Endodermal cell (in vitro differentiated cells): ENCODE data around the gene TFPT. TPM values are rescaled to one million over a fixed set of nuclear protein-coding genes. Genes with fewer than 3 reads are reported as not detected.

Source experiments
- DNase-seq: peaks from one replicate; pipeline ENCODE4 v3.0.0-alpha.2; 2017
- H3K27ac ChIP-seq: 2 replicates; pipeline ENCODE4 v1.5.1; 2013; ENCODE audit warnings: mild to moderate bottlenecking, low read depth, low read length, moderate library complexity
- H3K27me3 ChIP-seq: 2 replicates; pipeline ENCODE4 v1.6.1; 2013; ENCODE audit warnings: mild to moderate bottlenecking, low read length, moderate library complexity; ENCODE audit not compliant: insufficient read depth, control insufficient read depth, poor library complexity, severe bottlenecking
- H3K36me3 ChIP-seq: 2 replicates; pipeline ENCODE4 v1.7.0; 2013; ENCODE audit warnings: mild to moderate bottlenecking, low read length, moderate library complexity; ENCODE audit not compliant: control insufficient read depth, insufficient read depth
- H3K4me1 ChIP-seq: one replicate; pipeline ENCODE4 v1.7.0; 2013; ENCODE audit warnings: low read length; ENCODE audit not compliant: control insufficient read depth, insufficient read depth
- H3K4me3 ChIP-seq: 2 replicates; pipeline ENCODE4 v1.5.1; 2013; ENCODE audit warnings: mild to moderate bottlenecking, low read length, moderate library complexity
- H3K9ac ChIP-seq: 2 replicates; pipeline ENCODE4 v1.6.1; 2013; ENCODE audit warnings: mild to moderate bottlenecking, low read length, moderate library complexity; ENCODE audit not compliant: poor library complexity, severe bottlenecking; ENCODE audit errors: extremely low read depth
- H3K9me3 ChIP-seq: 2 replicates; pipeline ENCODE4 v1.6.1; 2013; ENCODE audit warnings: mild to moderate bottlenecking, low read length, moderate library complexity; ENCODE audit not compliant: control insufficient read depth
- H3K27ac Mint-ChIP-seq: 2 replicates; pipeline ENCODE4 v1.8.0; 2020; ENCODE audit warnings: mixed read lengths
- H3K27me3 Mint-ChIP-seq: 2 replicates; pipeline ENCODE4 v1.8.0; 2021; ENCODE audit warnings: mild to moderate bottlenecking, mixed read lengths; ENCODE audit not compliant: insufficient read depth
- H3K36me3 Mint-ChIP-seq: 2 replicates; pipeline ENCODE4 v1.8.0; 2020; ENCODE audit warnings: low read depth, mixed read lengths
- H3K4me1 Mint-ChIP-seq: 2 replicates; pipeline ENCODE4 v1.8.0; 2020; ENCODE audit warnings: mixed read lengths
- H3K4me3 Mint-ChIP-seq: 2 replicates; pipeline ENCODE4 v1.8.0; 2020; ENCODE audit warnings: mild to moderate bottlenecking, moderate library complexity, mixed read lengths
- H3K9me3 Mint-ChIP-seq: 2 replicates; pipeline ENCODE4 v1.8.0; 2020; ENCODE audit warnings: mild to moderate bottlenecking, mixed read lengths
- WGBS, 2 experiments: methylation state at CpG; one replicate each; pipeline versions ENCODE4 v1.1.5 to v1.1.7; 2013; ENCODE audit warnings: missing lambda C conversion rate in 2 of 2, mixed read lengths in 1 of 2; ENCODE audit not compliant: insufficient coverage in 1 of 2, insufficient read length in 1 of 2; 5-methylcytosine and 5-hydroxymethylcytosine counted together
- total RNA-seq, 2 donors: library from RNA; stranded (reverse); fragmentation: NEBNext Ultra II Directional in 1 of 2; extraction: Animal tissue kit (Norgen Biotek cat#: 25700) in 1 of 2; gene quantifications; 2 replicates in 1 of 2; 3 replicates in 1 of 2; pipeline ENCODE4 v1.2.1, GENCODE V29; 2021
- TF ChIP-seq, protein P1 (sequence below): fragments of 200-600 bp; sonication (generic); conservative IDR thresholded peaks from 2 replicates; pipeline ENCODE4 v1.5.0; 2021; ENCODE audit warnings: antibody characterized with exemption, mild to moderate bottlenecking

The TFPT gene
- total RNA-seq, 2 donors from 2014 or later = 19.5 to 21.6 TPM

GRCh38 chr19:54109651-54110050, 5.8 kb downstream of the TFPT start:
- Histone ChIP-seq H3K4me1 (no peaks in the 10 kb centered on the region), H3K9ac (no peak overlapping the region), H3K36me3 (peaks cover 38% of the 10 kb centered on the region), H3K4me3 (no peak overlapping the region), H3K9me3 (no peaks in the 10 kb centered on the region), H3K27me3 (no peaks in the 10 kb centered on the region), H3K27ac (no peak overlapping the region)
- H3K27ac Mint-ChIP-seq = no peak overlapping the region
- H3K4me1 Mint-ChIP-seq = peaks cover 6% of the 10 kb centered on the region
- no peak for DNase-seq
- H3K9me3 Mint-ChIP-seq = no peaks in the 10 kb centered on the region
- TF ChIP-seq, protein P1, sequence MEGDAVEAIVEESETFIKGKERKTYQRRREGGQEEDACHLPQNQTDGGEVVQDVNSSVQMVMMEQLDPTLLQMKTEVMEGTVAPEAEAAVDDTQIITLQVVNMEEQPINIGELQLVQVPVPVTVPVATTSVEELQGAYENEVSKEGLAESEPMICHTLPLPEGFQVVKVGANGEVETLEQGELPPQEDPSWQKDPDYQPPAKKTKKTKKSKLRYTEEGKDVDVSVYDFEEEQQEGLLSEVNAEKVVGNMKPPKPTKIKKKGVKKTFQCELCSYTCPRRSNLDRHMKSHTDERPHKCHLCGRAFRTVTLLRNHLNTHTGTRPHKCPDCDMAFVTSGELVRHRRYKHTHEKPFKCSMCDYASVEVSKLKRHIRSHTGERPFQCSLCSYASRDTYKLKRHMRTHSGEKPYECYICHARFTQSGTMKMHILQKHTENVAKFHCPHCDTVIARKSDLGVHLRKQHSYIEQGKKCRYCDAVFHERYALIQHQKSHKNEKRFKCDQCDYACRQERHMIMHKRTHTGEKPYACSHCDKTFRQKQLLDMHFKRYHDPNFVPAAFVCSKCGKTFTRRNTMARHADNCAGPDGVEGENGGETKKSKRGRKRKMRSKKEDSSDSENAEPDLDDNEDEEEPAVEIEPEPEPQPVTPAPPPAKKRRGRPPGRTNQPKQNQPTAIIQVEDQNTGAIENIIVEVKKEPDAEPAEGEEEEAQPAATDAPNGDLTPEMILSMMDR = no peak
- no peak overlapping the region for H3K4me3 Mint-ChIP-seq
- no peaks in the 10 kb centered on the region for H3K27me3 Mint-ChIP-seq
- WGBS, 2 experiments = 89 to 92% methylated on average over 2 to 5 of the region's 6 CpGs
- H3K36me3 Mint-ChIP-seq = peaks cover 58% of the 10 kb centered on the region

- H3K27ac Mint-ChIP-seq = no peak overlapping the region
- peaks cover 38% of the 10 kb centered on the region for H3K36me3 ChIP-seq
- H3K9ac ChIP-seq = no peak overlapping the region
- no peaks in the 10 kb centered on the region for H3K27me3 ChIP-seq
- no peak overlapping the region for H3K4me3 Mint-ChIP-seq
- no peaks in the 10 kb centered on the region for H3K9me3 Mint-ChIP-seq
- no peaks in the 10 kb centered on the region for H3K4me1 ChIP-seq
- TF ChIP-seq, protein P1 = no peak
- H3K27ac ChIP-seq = no peak overlapping the region
- WGBS, 2 experiments = 95 to 96% methylated on average over 4 to 6 of the region's 7 CpGs
- H3K27me3 Mint-ChIP-seq = no peaks in the 10 kb centered on the region
- no peak for DNase-seq
- no peak overlapping the region for H3K4me3 ChIP-seq
- no peaks in the 10 kb centered on the region for H3K9me3 ChIP-seq
- H3K4me1 Mint-ChIP-seq = peaks cover 4% of the 10 kb centered on the region
- H3K36me3 Mint-ChIP-seq = peaks cover 58% of the 10 kb centered on the region
Measured at GRCh38 chr19:54108496-54108895, 7.0 kb downstream of the TFPT start.

DNA sequence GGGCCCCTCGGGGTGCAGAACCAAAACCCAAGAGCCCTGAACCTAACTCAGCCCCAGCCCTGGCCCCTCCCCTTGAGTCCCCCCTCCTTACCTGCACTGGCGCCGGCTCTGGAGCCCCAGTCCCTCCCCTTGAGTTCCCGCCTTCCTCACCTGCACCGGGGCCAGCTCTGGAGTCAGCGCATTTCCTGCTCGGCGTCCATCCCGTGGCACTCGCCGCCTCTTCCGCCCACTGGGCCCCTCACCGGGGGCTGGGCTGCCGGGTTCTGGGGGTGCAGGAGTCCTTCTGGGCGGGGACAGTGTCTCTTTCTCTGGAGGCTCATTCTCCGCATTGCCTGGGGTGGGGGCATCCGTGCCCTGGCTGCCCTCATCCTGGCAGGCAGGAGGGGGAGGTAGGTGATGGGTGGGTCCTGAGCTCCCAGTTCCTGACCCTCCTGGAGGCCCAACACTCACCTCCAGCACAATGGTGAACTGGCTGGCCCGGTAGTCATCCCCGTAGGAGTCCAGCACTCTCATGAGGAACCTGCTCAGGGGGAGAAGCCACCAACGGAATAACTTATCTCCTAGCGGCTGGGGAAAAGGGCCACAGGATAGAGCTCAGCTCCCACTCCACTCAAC, 7.5 kb downstream of the TFPT start:
- TF ChIP-seq, protein P1 = no peak
- peaks cover 58% of the 10 kb centered on the region for H3K36me3 Mint-ChIP-seq
- no peak overlapping the region for H3K27ac ChIP-seq

More for the DNA sequence above, 7.5 kb downstream of the TFPT start:
- Mint-ChIP-seq H3K4me3 (no peak overlapping the region), H3K9me3 (no peaks in the 10 kb centered on the region), H3K27ac (no peak overlapping the region), H3K27me3 (no peaks in the 10 kb centered on the region), H3K4me1 (peaks cover 6% of the 10 kb centered on the region)
- H3K4me1 ChIP-seq = no peaks in the 10 kb centered on the region
- WGBS, 2 experiments = 90 to 91% methylated on average over 15 to 20 of the region's 21 CpGs
- H3K4me3 ChIP-seq = no peak overlapping the region
- DNase-seq = no peak
- no peak overlapping the region for H3K9ac ChIP-seq
- H3K9me3 ChIP-seq = no peaks in the 10 kb centered on the region
- no peaks in the 10 kb centered on the region for H3K27me3 ChIP-seq
- peaks cover 34% of the 10 kb centered on the region for H3K36me3 ChIP-seq
